IPS-15b (cell line): ENCODE data around the gene CAMK2A.

Source experiments
- H3K27me3 ChIP-seq: one replicate; pipeline ENCODE4 v1.6.1; 2013; ENCODE audit warnings: low read length; ENCODE audit not compliant: control insufficient read depth, insufficient read depth
- H3K36me3 ChIP-seq: one replicate; pipeline ENCODE4 v1.6.1; 2013; ENCODE audit warnings: low read length; ENCODE audit not compliant: control insufficient read depth, insufficient read depth
- H3K4me1 ChIP-seq: one replicate; pipeline ENCODE4 v1.6.1; 2013; ENCODE audit warnings: mild to moderate bottlenecking, low read length; ENCODE audit not compliant: control insufficient read depth, insufficient read depth
- H3K4me3 ChIP-seq: one replicate; pipeline ENCODE4 v1.5.1; 2013; ENCODE audit warnings: low read depth, low read length
- H3K9ac ChIP-seq: one replicate; pipeline ENCODE4 v1.6.1; 2013; ENCODE audit warnings: low read depth, mild to moderate bottlenecking, low read length
- H3K9me3 ChIP-seq: one replicate; pipeline ENCODE4 v1.6.1; 2013; ENCODE audit warnings: mild to moderate bottlenecking, low read length; ENCODE audit not compliant: control insufficient read depth, insufficient read depth

Gene CAMK2A

DNA sequence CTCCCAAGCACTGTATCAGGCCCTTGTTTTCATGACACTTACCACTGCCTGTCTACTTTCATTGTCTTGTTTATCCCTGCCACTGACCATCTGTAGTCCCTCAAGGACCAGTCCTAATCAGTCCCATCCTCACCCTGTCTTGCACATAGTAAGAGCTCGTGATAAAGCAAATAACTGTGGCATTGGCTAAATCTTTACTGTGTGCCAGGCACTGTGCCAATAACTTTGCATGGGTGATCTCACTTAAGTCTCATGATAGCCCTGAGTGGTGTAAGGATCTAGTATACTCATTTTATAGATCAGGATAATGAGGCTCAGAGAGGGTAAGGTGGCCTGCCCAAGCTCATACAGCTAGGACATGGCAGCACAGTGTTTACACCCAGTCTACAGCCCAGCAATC lies 117.4 kb downstream of the CAMK2A start:
- no peaks in the 10 kb centered on the region for H3K9me3 ChIP-seq
- no peaks in the 10 kb centered on the region for H3K36me3 ChIP-seq
- H3K27me3 ChIP-seq = peaks cover 71% of the 10 kb centered on the region
- H3K4me3 ChIP-seq = no peak overlapping the region
- no peak overlapping the region for H3K9ac ChIP-seq
- H3K4me1 ChIP-seq = peaks cover 2% of the 10 kb centered on the region
